ENCODE data around the gene ADARB2.

- TF ChIP-seq CTCF (IDR thresholded peaks at IDR 0.05) (no peak), POLR2A (IDR thresholded peaks at IDR 0.05) (no peak)
Measured at GRCh38 chr10:1612908-1613307, 124.4 kb downstream of the ADARB2 start.
